Germinal center (tissue), 1 donor: Measurements from ENCODE around the gene TECTA.
"Not testable (repeated sequence)": the region's sequence is repeated elsewhere in the genome, so short reads cannot be mapped to it uniquely, and the experiment has no call there.

Experiments used
- DNase-seq: peaks from one replicate; pipeline ENCODE4 v3.0.0; 2012; ENCODE audit warnings: mixed read lengths, low spot score

The TECTA gene

DNA sequence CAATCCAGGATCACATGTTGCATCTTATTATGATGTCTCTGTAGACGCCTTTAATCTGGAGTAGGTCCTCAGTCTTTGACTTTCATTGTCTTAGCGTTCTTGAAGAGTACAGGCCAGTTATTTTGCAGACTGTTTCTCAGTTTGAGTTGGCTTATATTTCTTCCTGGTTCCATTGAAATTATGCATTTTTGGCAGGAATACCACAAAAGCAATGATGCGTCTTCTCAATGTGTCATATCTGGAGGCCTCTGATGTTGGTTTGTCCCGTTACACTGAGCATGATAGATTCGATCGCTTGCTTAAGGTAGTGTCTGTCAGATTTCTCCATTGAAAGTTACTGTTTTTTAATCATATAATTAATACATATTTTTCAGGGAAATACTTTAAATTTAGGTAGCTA is 30.6 kb downstream of the TECTA start:
- no peak for DNase-seq

DNA sequence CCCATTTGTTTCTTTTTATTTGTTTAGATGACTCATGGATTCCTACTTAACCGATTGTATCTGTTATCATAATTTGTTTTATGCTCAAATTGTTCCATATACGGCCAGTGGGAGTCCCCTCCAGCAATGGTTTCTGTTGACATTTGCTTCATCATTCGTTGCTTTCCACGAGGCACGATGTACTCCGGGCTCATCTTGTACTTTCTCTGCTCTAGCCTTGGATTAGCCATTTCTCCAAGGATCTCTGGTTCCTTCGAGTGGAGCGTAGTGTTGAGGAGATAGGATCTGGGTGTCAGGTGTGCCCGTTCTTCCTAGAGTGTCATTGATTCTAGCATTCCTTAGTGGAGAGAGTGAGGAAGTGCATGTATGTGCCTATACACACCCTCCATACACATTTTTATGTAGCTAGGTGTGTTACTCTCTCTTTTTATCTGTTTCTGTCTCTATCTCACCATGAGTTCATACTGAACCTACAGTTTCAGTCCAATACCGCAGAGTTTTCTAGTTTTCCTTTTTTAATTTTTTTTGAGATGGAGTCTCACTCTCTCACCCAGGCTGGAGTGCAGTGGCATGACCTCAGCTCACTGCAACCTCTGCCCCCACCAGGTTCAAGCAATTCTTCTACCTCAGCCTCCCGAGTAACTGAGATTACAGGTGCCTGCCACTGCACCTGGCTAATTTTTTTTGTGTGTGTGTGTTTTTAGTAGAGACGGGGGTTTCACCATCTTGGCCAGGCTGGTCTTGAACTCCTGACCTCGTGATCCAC is 31.4 kb downstream of the TECTA start:
- DNase-seq = no peak

DNA sequence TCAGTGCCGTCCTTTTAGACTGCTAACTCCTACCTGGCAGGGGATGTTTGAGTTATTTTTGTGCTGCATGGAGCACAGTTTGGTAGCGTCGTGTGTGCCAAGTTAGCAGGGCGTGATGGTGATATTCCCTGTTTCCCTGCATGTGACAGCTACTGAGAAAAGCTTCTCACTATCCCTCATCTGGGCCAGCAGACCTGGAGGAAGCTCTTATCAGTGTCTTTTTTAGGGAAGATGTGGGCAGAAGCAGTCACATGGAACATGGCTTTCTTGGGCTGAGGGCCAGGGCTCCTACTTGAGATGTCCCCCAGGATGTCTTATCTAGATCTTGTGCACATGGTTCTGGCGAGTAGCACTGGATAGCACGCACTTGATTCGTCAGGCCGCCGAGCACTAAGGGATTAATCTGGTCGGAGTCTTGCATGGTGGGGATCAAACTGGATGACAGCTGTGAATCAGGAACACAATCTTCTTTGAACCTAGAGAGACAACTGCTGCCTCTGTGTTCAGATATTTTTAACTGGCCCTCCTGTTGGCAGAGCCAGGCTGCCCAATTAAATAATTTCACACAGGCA is 33.8 kb downstream of the TECTA start:
- no peak for DNase-seq

DNA sequence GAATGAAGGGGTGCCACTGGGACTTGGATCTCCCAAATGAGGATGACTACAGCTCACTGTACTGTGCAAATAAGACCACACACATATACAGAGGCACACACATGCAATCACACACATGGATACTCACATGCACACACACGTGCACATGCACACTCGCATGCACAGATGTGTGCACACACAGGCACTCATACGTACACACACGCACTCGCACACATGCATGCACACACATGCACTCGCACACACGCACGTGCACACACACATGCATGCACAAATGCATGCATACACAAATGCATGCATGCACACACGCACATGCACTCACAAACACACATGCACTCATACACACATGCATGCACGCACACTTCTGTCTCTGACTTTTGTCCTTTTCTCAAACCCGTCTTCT is 36.0 kb downstream of the TECTA start:
- DNase-seq = no peak

DNA sequence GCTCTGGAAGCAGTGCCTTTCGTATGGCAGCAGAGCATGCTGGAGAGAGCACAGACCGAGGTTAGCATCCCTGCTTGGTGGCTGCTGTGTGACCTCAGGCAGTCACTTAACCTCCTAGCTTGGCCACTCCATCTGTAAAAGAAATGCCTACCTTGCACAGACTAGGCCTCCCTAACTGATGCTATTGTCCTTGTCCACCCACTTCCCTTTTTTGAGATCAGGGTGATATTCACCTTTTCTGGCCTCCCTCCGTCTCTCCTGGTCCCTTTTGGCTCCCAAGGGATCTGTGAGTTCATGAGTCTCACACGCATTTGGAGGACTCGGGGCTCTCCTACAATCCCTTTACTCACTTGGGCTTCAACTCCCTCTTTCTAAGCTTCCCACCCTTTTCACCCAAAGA is 37.2 kb downstream of the TECTA start:
- no peak for DNase-seq

DNA sequence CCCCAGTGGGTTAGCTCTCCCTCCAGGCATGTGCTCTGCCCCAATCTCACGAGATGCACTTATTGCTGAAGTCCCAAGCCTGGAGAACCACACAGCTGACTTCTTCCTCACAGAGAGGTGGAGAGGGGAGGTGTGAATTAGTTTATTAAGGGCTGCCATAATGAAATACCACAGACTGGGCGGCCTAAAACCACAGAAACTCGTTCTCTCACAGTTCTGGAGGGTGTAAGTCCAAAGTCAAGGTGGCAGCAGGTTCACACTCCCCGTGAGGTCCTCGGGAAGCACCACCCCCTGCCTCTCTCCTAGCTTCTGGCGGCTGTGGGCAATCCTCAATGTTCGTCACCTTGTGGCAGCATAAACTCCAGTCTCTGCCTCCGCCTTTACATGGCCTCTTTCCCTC is 39.3 kb downstream of the TECTA start:
- DNase-seq = no peak

DNA sequence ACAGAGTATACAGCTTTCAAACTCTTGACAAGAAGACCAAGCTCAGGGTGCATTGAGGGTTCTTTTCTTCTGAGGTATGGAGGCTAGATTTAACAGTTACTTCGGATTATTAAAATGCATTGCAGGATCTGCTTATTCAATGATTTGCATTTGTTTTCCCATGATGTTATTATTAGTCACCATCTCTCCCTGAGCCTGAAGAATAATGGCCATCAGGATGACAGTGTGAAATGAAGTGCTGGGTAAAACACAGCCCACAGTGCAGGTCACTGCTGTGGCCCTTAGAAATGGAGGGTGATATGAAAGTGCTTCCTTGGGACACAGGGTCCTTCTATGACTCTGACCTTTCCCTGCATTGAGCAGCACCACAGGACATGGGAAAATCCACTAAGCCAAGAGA is 40.0 kb downstream of the TECTA start:
- DNase-seq = no peak

DNA sequence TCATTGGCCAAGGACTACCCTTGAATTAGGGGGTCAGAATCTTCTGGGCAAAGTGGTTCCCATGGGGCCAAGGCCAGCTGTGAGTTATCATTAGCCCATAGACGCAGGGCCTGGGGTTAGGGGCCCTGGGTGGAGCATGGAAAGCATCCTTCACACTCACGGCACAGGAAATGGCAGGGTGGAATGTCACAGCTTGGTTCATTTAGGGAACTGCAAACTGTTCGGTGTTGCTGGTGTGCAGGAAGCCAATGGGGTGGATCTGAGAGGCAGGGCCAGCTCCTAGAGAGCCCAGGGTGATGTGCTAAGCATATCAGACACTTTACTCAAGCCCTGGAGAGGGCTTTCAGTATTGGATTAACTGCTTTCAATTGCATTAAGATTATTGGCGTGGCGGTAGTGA is 42.9 kb downstream of the TECTA start:
- no peak for DNase-seq

DNA sequence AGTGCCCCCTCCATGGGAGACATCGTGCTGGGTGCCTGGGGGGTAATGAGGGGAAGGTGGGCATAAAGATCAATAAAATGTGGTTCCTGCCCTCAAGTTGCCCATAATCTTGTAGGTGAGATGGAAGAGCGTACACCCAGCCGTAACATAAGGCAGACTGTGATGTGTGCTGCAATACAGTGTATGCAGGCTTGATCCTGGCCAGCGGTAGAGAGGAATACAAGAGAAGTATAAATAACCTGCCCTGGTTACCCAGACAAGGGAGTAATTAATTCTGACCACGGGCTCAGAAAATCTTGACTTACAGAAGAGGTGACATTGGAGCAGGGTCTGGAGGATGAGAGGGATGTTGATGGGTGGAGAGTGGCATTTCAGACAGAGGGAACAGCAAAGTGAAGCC is 43.7 kb downstream of the TECTA start:
- DNase-seq = no peak

DNA sequence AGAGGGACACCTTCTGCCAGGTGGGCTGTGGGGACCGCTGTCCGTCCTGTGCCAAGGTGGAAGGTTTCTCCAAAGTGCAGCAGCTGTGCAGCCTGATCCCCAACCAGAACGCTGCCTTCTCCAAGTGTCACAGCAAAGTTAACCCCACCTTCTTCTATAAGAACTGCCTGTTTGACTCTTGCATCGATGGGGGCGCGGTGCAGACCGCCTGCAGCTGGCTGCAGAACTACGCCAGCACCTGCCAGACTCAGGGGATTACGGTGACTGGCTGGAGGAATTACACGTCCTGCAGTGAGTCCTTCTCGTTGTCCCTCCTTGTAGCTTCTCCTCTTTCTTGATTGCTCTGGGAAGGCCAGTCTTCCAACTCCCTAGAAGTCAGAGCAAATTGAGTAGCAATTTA is 44.8 kb downstream of the TECTA start:
- DNase-seq = no peak

DNA sequence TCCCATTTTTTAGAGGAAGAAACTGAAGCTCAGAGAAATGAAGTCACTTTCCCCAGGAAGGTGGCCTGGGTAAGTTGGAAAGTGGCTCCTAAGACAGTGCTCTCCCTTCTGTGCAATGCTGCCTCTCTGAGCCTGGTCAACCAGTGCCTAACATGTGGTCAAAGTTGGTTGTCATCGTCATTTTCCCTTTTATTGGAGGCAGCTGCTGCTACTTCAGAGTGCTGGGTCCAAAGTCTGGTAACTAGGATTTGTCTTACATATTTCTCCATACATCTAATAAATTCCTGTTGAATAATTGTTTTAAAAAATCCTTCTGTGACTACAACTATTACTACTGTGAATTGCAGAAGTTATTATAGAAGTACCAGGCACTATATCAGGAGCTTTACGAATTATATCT is 48.1 kb downstream of the TECTA start:
- DNase-seq = no peak

DNA sequence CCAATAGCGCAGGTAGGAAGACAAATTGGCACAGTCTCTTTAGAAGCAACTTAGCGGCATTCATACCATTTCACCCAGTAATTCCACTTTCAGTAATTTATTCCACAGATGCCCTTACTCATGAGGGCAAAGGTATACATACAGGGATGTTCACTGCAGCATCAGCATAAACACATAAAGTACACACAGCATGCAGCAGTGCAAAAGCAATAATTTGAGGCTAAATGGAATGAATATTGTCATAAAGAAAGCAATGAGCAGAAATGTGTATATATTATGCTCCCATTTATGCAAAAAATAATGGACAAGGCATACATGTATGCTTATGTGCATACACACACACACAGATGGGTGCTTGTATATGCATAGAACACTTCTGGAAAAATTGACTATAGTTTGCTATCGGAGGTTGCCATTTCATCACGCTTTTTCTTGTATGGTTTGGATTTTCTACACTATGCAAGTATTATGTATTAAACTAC is 50.2 kb downstream of the TECTA start:
- DNase-seq = no peak

DNA sequence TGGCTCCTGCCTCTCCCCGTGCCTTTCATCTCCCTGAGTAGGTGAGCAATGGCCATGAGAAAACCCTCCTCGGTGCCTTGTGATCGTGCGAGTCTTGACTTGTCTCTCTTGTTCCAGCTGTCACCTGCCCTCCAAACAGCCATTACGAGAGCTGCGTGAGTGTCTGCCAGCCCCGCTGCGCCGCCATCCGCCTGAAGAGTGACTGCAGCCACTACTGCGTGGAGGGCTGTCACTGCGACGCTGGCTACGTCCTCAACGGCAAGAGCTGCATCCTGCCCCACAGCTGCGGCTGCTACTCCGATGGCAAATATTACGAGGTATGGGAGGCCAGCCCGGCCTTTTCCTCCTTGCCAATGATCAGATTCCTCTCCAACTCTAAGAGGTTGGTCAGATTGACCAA is 51.7 kb downstream of the TECTA start:
- no peak for DNase-seq

DNA sequence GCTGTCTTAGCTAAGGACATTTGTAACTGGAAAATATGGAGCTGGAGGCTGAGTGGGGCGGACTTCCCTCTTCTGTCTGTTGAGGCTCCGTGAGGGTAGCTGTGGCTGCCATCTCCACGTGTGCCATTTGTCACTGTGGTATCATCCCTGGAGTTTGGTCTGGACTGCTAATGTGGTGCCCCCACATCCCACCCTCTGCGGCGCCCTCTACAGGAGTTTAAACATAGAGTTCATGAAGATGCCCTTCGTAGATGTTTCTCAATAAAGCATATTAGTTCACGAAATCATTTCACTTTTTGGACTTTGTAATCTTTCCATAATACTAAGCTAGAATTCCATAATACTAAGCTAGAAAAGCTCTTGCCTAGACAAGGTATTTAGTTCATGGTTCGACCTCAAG is 52.4 kb downstream of the TECTA start:
- DNase-seq = no peak

DNA sequence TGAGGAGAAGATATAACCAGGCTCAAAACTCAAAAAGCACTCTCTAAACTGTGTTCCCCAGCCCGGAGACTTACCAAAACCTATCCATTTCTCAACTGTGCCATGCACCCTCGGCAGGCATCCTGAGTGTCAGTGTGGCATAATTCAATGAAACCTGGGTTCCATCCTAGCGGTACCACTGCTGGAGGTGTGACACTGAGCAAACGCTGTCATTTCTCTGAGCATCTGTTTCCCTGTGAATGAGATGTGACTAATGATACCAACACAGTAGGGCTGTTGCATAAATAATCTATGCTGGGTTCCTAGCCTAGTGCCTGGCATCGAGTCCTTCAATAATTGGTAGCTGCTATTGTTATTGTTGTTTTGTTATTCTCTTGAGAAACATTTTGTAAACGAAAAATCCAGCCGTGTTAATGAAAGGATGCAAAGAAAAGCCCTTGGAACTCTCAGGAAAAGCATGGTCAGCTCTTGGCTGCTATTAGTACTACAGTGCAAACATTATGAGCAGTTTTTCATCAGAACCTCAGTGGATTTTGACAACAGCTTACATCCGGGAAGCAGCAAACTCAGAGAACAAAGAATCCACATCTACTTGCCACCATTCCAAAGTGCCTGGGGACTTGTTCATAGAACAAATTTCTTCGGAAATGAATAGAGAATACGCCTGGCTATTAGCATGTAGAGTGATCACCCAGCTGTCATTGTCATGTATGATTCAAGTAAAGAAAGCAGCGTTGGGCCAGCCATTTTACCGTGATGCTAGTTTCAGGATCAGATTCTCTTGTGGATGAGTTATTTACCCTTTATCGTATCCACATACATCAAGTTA is 53.7 kb downstream of the TECTA start:
- no peak for DNase-seq

DNA sequence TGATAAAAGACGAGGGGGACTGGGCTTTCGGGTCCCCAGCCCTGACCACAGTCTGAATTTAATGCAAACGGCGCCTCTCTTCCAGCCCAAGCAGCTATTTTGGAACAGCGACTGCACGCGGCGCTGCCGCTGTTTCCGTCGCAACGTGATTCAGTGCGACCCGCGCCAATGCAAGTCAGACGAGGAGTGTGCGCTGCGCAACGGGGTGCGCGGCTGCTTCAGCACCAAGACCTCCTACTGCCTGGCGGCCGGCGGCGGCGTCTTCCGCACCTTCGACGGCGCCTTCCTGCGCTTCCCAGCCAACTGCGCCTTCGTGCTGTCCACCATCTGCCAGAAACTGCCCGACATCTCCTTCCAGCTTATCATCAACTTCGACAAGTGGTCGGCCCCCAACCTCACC is 56.7 kb downstream of the TECTA start:
- no peak for DNase-seq

DNA sequence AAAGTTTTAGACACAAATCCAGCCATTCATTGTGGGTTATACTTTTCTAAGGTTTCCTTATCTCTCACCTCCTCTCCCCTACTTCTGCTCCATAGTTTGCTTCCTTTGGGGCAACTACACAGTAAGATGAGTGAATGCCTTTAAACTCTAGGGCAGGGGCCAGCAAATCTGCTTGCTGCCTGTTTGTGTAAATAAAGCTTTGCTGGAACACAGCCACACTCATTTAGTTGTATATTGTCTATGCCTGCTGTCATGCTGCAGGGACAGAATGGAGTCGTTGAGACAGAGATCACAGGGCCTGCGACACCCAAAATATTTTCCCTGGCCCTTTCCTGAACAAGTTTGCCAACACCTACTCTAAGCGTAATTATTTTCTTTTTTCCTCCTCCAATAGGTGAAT is 58.7 kb downstream of the TECTA start:
- no peak for DNase-seq

DNA sequence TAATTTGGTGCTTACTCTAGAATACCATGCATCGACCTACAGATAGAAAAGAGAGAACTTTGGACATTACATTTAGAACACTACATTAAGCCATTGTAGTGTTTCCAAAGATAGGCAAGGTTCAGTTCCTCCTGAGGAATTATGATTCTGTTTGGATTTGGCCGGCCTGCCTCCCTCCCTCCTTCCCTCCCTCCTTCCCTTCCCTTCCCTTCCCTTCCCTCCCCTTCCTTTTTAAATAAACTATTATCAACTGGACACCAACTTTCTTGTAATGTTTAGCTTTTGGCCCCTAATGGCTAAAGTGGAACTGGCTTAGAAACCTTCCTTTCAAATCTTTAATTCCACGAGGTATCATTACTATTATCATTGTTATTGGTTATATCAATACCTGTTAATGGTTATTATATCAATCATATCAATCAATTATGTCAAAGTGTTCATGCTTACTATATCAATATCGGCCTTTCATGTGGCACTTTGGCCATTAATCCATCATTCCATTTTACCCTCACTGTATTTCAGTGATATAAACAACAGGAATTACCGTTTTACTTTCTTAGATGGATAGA is 60.4 kb downstream of the TECTA start:
- DNase-seq = no peak

DNA sequence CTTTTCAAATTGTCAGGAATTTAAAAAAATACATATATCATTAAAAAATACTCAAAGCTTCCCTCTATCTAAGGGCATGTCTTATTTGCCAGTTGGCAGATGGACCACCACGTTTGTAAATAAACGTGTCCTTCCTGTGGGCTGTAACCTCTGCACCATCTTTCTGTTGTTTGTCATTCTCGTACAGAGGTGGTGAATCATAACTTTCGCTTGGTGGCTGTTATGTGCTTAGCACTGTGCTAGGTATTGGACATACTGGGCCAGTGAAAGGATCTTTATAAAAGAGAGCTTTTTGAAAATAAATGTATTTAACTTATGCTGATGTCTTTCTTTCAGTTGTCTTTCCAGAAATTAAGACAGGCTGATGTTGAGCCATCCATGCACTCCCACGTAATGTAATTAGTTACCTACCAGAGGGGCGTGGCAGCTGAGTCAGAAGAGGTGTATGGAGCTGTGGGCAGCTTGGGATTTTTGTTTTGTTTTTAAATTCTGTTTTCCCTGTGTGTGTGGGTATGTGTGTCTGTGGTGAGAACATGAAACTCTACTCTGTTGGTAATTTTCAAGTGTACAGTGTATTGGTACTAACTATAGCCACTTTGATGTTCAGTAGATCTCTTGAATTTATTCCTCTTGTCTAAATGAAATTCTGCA is 62.7 kb downstream of the TECTA start:
- DNase-seq = no peak

DNA sequence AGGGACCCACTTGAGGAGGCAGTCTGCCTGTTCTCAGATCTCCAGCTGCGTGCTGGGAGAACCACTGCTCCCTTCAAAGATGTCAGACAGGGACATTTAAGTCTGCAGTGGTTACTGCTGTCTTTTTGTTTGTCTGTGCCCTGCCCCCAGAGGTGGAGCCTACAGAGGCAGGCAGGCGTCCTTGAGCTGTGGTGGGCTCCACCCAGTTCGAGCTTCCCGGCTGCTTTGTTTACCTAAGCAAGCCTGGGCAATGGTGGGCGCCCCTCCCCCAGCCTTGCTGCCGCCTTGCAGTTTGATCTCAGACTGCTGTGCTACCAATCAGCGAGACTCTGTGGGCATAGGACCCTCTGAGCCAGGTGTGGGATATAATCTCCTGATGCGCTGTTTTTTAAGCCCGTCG is 76.6 kb downstream of the TECTA start:
- DNase-seq = not testable (repeated sequence)

DNA sequence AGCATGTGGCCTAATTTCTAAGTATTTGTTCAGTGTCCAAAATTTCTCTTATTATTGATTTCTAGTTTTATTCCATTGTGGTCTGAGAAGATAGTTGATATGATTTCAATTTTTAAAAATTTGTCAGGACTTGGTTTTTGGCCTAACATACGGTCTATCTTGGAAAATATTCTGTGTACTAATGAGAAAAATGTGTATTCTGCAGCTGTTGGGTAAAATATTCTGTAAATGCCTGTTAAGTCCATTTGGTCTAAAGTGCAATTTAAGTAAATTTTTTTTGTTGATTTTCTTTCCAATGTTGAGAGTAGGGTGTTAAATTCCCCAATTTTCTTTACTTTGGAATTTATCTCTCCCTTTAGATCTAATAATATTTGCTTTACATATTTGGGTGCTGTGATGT is 78.3 kb downstream of the TECTA start:
- DNase-seq = no peak

DNA sequence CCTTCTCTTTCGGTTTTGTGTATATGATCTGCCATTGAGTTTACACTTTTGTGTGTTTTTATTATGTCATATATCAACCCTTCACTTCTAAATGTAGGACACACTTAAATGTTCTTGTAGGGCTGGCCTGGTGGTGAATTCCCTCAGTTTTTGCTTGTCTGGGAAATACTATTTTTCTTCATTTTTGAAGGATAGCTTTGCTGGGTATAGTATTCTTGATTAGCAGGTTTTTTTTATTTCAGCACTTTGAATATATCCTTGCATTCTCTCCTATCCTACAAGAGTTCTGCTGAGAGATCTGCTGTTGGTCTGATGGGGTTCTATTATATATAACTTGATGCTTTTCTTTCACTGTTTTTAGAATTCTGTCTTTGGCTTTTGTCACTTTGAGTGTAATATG is 79.1 kb downstream of the TECTA start:
- no peak for DNase-seq
